Activated CD4-positive, alpha-beta T cell treated with anti-CD3 and anti-CD28 coated beads for 36 hours (primary cell): ENCODE results near the gene TMEM175. TPM values are rescaled to one million over a fixed set of nuclear protein-coding genes. Genes with fewer than 3 reads are reported as not detected.
A peak's percentile ranks its signal among the peaks of the same experiment; 100 is the strongest.
"Not testable (repeated sequence)": the region's sequence is repeated elsewhere in the genome, so short reads cannot be mapped to it uniquely, and the experiment has no call there.

ENCODE experiments used
- ATAC-seq: fragments of 200-7000 bp; cut with Tn5 transposase; one replicate; pipeline ENCODE4 v1.10.0; 2021; ENCODE audit warnings: mild to moderate bottlenecking, moderate library complexity
- CTCF ChIA-PET: fragments of 350-600 bp; sonication (Branson Sonifier 250); formaldehyde crosslinking; loops from one replicate; lab custom pipeline; 2021; ENCODE audit warnings: antibody characterized with exemption; lab: Charles Lee
- POLR2A ChIA-PET: fragments of 350-600 bp; sonication (Branson Sonifier 250); formaldehyde crosslinking; loops from one replicate; lab custom pipeline; 2021; ENCODE audit warnings: antibody characterized with exemption, inconsistent platforms; lab: Charles Lee
- DNase-seq: peaks from one replicate; pipeline ENCODE4 v3.0.0-alpha.2; 2020
- H3K27ac Mint-ChIP-seq: one replicate; pipeline ENCODE4 v1.8.0; 2021; ENCODE audit warnings: mixed read lengths
- H3K27me3 Mint-ChIP-seq: one replicate; pipeline ENCODE4 v1.8.0; 2021; ENCODE audit warnings: mixed read lengths
- H3K36me3 Mint-ChIP-seq: one replicate; pipeline ENCODE4 v1.8.0; 2021; ENCODE audit warnings: low read depth, mixed read lengths
- H3K4me1 Mint-ChIP-seq: one replicate; pipeline ENCODE4 v1.8.0; 2021; ENCODE audit warnings: mixed read lengths
- H3K4me3 Mint-ChIP-seq: one replicate; pipeline ENCODE4 v1.8.0; 2021; ENCODE audit warnings: mild to moderate bottlenecking, moderate library complexity, mixed read lengths
- H3K9me3 Mint-ChIP-seq: one replicate; pipeline ENCODE4 v1.8.0; 2021; ENCODE audit warnings: low read depth, mixed read lengths
- intact Hi-C, 2 experiments: fragments of 100-400 bp; cut with DNase I in 1 of 2; cut with micrococcal nuclease in 1 of 2; formaldehyde crosslinking; loops; one replicate each; pipeline versions ENCODE4 v1.14.2 to v1.15.1; 2022 to 2024; cut with DNase I, micrococcal nuclease
- total RNA-seq, 2 experiments: library from RNA; stranded (reverse); gene quantifications; one replicate each; pipeline ENCODE4 v1.2.3, GENCODE V29; 2021

The TMEM175 gene
- total RNA-seq, 2 experiments from 2014 or later: 15.2 to 17.3 TPM

GRCh38 chr4:931194-931959 is 883 bp upstream of the TMEM175 start:
- ChIA-PET POLR2A (interaction anchor here (1.0 to 1.7 kb wide), 4 partner anchors 10 to 150 kb away, joined by 3 to 5 read pairs (median 4); partner anchors contain the start of gene DGKQ), CTCF (interaction anchor here (1.0 to 1.2 kb wide), 3 partner anchors 8 to 191 kb away, joined by 3 to 4 read pairs (median 4); no protein-coding TSS in a partner anchor)
- intact Hi-C loops: loop anchor here (5.0 kb wide), 3 partner anchors 56 to 781 kb away; partner anchors contain the start of genes IDUA (in 1 of the 2) and SLBP (in 1 of the 2)
- ATAC-seq: no peak
- H3K27ac Mint-ChIP-seq: peak overlapping the region; percentile 89
- H3K27me3 Mint-ChIP-seq: no peaks in the 10 kb centered on the region
- peak overlapping the region; percentile 87 for H3K4me3 Mint-ChIP-seq
- no peaks in the 10 kb centered on the region for H3K36me3 Mint-ChIP-seq
- H3K4me1 Mint-ChIP-seq: peaks cover 30% of the 10 kb centered on the region
- no peaks in the 10 kb centered on the region for H3K9me3 Mint-ChIP-seq
- peak; percentile 38 for DNase-seq

DNA sequence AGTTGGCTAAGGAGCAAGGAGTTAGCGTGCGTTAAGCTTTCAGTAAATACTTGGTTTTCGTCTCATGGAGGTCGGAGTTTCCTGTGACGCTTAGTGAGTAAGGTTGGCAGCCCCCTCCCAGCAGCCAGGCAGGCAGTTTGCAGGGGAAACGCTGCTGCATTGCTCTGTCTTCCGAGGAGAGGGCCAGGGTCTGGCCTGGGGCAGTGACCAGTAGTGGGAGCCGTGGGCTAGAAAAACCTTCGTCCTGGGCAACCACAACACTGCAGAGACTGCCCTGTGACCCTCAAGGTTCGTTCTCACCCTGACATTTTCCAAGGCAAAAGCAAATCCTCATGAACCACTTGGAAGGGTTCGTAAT is 432 bp downstream of the TMEM175 start:
- H3K4me1 Mint-ChIP-seq: peaks cover 29% of the 10 kb centered on the region
- CTCF ChIA-PET: interaction anchor here (0.6 to 2.7 kb wide), 5 partner anchors 9 to 235 kb away, joined by 3 to 8 read pairs (median 4); no protein-coding TSS in a partner anchor
- DNase-seq (no peak), ATAC-seq (peak; percentile 6)
- intact Hi-C loops: loop anchor here (1.0 to 5.0 kb wide), 16 partner anchors 41 to 939 kb away; partner anchors contain the start of genes ATP5ME (in 1 of the 2), CTBP1 (in 1 of the 2), DGKQ (in 1 of the 2) and IDUA (in 1 of the 2)
- peak overlapping the region; percentile 89 for H3K27ac Mint-ChIP-seq
- H3K36me3 Mint-ChIP-seq: no peaks in the 10 kb centered on the region
- no peaks in the 10 kb centered on the region for H3K9me3 Mint-ChIP-seq
- H3K27me3 Mint-ChIP-seq: no peaks in the 10 kb centered on the region
- H3K4me3 Mint-ChIP-seq: peak overlapping the region; percentile 87
- POLR2A ChIA-PET: interaction anchor here (1.0 to 1.7 kb wide), 3 partner anchors 40 to 151 kb away, joined by 3 to 5 read pairs (median 4); partner anchors contain the start of gene DGKQ

DNA sequence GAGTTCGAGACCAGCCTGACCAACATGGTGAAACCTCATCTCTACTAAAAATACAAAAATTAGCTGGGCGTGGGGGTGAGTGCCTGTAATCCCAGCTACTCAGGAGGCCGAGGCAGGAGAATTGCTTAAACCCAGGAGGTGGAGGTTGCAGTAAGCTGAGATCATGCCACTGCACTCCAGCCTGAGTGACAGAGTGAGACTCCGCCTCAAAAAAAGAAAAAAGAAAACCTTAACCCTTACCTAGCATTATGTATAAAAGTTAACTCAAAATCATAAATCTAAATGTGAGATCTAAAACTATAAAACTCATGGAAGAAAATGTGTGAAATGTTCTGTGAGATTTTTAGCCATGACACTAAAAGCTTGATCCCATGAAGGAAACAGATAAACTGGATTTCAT is 7.2 kb downstream of the TMEM175 start:
- ATAC-seq, H3K9me3 Mint-ChIP-seq, POLR2A ChIA-PET, H3K27ac Mint-ChIP-seq, H3K4me3 Mint-ChIP-seq, H3K36me3 Mint-ChIP-seq, intact Hi-C loops, H3K4me1 Mint-ChIP-seq, H3K27me3 Mint-ChIP-seq, DNase-seq: not testable (repeated sequence)
- CTCF ChIA-PET: interaction anchor here (0.7 to 1.2 kb wide), 2 partner anchors 44 to 890 kb away, joined by 3 read pairs; no protein-coding TSS in a partner anchor

DNA sequence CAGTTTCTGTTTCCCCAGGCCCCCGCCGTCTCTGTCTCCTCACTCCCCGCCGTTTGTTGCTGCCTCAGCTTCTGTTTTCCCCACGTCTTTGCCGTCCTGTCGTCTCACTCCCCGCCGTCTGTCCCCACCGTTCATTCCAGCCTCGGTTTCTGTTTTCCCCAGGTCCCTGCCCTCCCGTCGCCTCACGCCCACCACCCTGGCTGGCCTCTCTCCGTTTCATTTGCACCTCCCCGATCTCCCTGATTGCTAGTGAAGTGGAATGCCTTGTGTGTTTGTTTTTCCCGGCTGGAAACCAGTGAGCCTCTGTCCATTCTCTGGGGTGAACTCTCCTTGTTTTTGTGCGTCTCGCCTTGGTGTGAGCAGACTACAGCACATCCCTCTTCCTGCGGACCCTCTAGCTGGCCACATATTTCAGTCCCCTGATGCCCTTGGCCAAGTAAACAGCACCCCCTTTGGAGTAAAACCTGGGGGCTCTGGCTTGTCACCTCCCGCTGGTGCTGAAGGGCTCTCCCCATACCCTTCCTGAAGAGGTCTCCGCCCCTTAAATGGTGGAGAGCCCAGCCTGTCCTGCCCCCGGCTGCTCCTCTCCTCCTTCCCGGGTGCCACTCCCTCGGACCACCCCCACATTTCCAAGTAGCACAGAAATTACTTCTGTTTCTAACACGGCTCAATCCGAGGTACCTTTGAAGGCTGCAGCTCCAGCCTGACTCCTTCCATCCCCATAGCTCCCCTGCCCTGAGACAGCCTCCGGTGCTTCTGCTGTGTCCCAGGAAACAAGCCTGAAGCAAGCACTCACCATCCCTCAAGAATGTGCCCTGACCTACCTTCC is 13.2 kb downstream of the TMEM175 start:
- CTCF ChIA-PET: no interaction called here
- Mint-ChIP-seq H3K27ac (no peak overlapping the region), H3K36me3 (no peaks in the 10 kb centered on the region), H3K4me1 (no peaks in the 10 kb centered on the region), H3K27me3 (no peaks in the 10 kb centered on the region), H3K4me3 (no peak overlapping the region), H3K9me3 (no peaks in the 10 kb centered on the region)
- DNase-seq: no peak
- POLR2A ChIA-PET: no interaction called here
- intact Hi-C loops: no loop called here
- no peak for ATAC-seq

- no peak overlapping the region for H3K27ac Mint-ChIP-seq
- no peaks in the 10 kb centered on the region for H3K9me3 Mint-ChIP-seq
- POLR2A ChIA-PET: no interaction called here
- CTCF ChIA-PET: no interaction called here
- no peaks in the 10 kb centered on the region for H3K4me1 Mint-ChIP-seq
- ATAC-seq: no peak
- no peak for DNase-seq
- no peaks in the 10 kb centered on the region for H3K36me3 Mint-ChIP-seq
- no peak overlapping the region for H3K4me3 Mint-ChIP-seq
- intact Hi-C loops: no loop called here
- H3K27me3 Mint-ChIP-seq: no peaks in the 10 kb centered on the region
Measured at GRCh38 chr4:946103-946450, 13.8 kb downstream of the TMEM175 start.

- no peaks in the 10 kb centered on the region for H3K36me3 Mint-ChIP-seq
- no peak overlapping the region for H3K4me3 Mint-ChIP-seq
- no peaks in the 10 kb centered on the region for H3K27me3 Mint-ChIP-seq
- ATAC-seq (no peak), DNase-seq (no peak)
- intact Hi-C loops: no loop called here
- ChIA-PET CTCF (no interaction called here), POLR2A (no interaction called here)
- no peaks in the 10 kb centered on the region for H3K4me1 Mint-ChIP-seq
- H3K9me3 Mint-ChIP-seq: no peaks in the 10 kb centered on the region
- H3K27ac Mint-ChIP-seq: no peak overlapping the region
Measured at GRCh38 chr4:946517-947471, 14.5 kb downstream of the TMEM175 start.

GRCh38 chr4:947491-947971 is 15.3 kb downstream of the TMEM175 start:
- DNase-seq (no peak), ATAC-seq (no peak)
- POLR2A ChIA-PET: no interaction called here
- Mint-ChIP-seq H3K9me3 (no peaks in the 10 kb centered on the region), H3K27me3 (no peaks in the 10 kb centered on the region), H3K4me1 (no peaks in the 10 kb centered on the region), H3K27ac (no peak overlapping the region), H3K36me3 (no peaks in the 10 kb centered on the region), H3K4me3 (no peak overlapping the region)
- intact Hi-C loops: no loop called here
- CTCF ChIA-PET: no interaction called here

GRCh38 chr4:948101-948935 is 16.1 kb downstream of the TMEM175 start:
- intact Hi-C loops: no loop called here
- Mint-ChIP-seq H3K36me3 (peaks cover 2% of the 10 kb centered on the region), H3K4me3 (no peak overlapping the region), H3K27me3 (no peaks in the 10 kb centered on the region), H3K4me1 (no peaks in the 10 kb centered on the region), H3K9me3 (no peaks in the 10 kb centered on the region), H3K27ac (no peak overlapping the region)
- DNase-seq (no peak), ATAC-seq (no peak)
- POLR2A ChIA-PET: no interaction called here
- CTCF ChIA-PET: interaction anchor here (0.6 kb wide), 1 partner anchor 185 kb away, joined by 3 read pairs; no protein-coding TSS in a partner anchor

DNA sequence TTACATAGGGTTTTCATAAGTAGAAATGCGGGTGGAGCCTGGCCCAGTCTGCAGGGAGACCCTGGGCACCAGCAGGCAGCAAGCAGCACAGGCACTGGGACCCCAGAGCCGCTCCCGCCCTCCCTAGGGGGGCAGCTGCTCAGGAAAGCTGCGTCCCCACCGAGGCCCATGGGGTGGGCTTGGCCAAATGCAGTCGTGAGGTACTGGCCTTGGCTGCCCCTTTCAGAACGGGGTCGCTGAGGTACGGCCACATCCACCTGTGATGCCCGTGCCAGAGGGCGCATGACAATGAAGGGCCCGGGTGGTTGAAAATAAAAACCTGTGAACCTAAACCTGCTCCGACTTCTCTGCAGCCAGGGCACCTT is 16.7 kb downstream of the TMEM175 start:
- no peak overlapping the region for H3K27ac Mint-ChIP-seq
- ChIA-PET POLR2A (no interaction called here), CTCF (no interaction called here)
- H3K27me3 Mint-ChIP-seq: no peaks in the 10 kb centered on the region
- intact Hi-C loops: no loop called here
- DNase-seq (no peak), ATAC-seq (no peak)
- H3K4me1 Mint-ChIP-seq: no peaks in the 10 kb centered on the region
- no peaks in the 10 kb centered on the region for H3K9me3 Mint-ChIP-seq
- no peak overlapping the region for H3K4me3 Mint-ChIP-seq
- peaks cover 5% of the 10 kb centered on the region for H3K36me3 Mint-ChIP-seq

GRCh38 chr4:949656-950055 is 17.4 kb downstream of the TMEM175 start:
- no peaks in the 10 kb centered on the region for H3K27me3 Mint-ChIP-seq
- H3K36me3 Mint-ChIP-seq: peaks cover 10% of the 10 kb centered on the region
- ATAC-seq (no peak), DNase-seq (no peak)
- CTCF ChIA-PET: no interaction called here
- no peak overlapping the region for H3K4me3 Mint-ChIP-seq
- POLR2A ChIA-PET: no interaction called here
- no peak overlapping the region for H3K27ac Mint-ChIP-seq
- H3K4me1 Mint-ChIP-seq: no peaks in the 10 kb centered on the region
- intact Hi-C loops: no loop called here
- H3K9me3 Mint-ChIP-seq: no peaks in the 10 kb centered on the region
